ENCODE results near the gene INTS1.

INTS1 gene

DNA sequence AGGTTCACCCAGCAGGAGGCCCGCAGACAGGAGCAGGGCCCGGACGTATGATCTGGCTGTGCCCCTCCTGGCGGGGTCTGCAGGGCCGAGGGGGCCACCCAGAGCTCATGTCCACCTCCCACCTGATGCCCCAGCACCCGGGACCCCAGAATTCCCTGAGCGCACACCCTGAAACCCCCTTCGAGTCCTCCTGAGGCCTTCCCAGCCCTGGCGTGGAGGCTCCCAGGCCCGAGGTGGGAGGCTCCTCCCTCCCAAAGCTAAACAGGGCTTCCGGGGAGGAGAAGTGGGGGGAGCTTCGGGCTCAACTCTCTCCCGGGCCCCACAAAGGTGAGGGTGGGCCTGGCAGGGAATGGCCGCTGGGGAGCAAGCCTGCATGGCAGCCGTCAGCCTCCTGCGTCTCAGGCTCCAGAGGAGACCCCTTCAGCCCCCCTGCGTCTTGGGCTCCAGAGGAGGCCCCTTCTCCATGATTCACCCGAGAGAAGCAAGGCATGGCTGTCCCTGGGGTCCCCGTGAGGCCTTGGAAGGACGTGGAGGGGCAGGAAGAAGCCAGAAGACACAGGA is 75.2 kb downstream of the INTS1 start:
- no peak for DNase-seq

DNA sequence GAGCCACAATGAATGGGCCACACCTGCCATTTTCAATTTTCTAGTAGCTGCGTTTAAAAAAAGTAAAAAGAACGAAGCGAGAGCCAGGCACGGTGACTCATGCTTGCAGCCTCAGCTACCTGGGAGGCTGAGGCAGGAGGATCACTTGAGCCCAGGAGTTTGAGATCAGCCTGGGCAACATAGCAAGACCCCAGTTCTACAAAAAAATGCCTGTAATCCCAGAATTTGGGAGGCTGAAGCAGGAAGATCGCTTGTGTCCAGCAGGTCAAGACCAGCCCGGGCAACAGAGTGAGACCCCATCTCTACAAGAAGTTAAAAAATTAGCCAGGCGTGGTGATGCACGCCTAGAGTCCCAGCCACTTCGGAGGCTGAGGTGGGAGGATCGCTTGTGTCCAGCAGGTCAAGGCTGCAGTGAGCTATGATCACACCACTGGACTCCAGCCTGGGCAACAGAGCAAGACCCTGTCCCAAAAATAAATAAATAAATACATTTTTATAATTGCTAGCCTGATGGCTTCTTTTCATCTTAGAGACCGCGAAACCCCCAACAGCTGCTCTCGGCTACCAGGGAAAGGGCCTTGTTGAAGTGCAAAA is 77.0 kb downstream of the INTS1 start:
- no peak for DNase-seq

DNA sequence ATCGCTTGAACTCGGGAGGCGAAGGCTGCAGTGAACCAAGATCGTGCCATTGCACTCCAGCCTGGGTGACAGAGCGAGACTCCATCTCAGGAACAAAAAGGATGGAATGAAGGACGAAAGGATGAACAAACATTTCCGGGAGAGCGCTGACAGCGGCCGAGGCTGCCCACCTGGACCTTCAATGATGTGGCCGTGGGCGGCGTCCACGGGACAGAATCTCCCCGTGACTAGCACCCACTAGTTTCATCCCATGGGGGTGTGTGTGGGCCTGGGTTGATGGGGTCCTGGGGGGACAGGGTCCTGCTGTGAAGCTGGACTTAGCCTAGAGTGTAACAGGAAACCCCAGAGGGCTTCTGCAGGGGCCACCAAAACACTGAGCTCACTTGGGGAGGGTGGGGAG is 77.7 kb downstream of the INTS1 start:
- no peak for DNase-seq

DNA sequence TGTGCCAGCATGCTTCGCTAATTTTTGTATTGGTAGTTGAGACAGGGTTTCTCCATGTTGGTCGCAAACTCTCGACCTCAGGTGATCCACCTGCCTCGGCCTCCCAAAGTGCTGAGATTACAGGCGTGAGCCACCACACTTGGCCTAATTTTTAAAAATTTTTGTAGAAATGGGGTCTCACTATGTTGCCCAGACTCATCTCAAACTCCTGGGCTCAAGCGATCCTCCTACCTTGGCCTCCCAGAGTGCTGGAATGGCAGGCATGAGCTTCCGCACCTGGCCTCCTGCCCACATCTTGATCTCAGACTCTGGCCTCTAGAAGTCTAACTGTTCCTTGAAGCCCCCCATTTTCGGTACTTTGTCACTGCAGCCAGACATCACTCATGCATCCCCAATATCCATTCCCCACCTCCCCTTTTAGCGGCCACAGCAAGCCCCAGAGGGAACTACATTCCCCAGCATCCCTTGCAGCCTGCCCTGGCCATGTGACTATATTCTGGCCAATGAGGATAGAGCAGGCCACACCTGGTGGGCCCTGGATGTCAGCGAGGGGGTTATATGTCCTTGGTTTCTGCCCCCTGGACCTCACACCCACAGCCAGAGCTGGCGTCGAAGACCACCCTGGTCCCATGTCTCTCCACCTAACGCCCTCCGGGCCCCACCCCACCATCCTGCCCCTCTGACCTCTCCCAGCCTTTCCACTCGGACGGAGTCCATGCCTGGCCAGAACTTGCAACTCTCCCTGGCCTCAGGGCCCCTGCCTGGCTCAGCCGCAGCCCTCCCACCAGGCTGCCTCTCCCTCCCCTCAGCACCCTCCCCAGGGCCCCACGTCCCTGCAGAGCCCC is 78.7 kb downstream of the INTS1 start:
- DNase-seq, result no peak

DNA sequence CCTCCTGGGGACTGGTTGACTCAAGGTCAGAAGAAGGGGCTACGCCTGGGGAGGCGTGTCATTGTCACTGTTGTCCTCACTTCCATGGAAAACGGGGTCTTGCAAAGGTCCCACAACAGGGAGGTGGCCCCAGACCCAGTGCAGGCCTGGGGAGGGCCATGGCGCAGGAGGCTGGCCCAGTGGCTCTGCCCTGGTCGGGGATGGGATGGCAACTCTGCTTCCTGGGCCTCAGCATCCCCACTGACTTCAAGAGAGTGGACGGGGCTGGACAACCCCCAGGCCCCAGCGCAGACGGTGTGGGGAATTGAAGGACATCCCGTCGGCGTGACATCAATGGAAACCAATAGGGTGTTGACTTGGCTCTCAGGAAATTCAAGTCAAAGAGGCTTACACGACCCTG is 80.1 kb downstream of the INTS1 start:
- no peak for DNase-seq

DNA sequence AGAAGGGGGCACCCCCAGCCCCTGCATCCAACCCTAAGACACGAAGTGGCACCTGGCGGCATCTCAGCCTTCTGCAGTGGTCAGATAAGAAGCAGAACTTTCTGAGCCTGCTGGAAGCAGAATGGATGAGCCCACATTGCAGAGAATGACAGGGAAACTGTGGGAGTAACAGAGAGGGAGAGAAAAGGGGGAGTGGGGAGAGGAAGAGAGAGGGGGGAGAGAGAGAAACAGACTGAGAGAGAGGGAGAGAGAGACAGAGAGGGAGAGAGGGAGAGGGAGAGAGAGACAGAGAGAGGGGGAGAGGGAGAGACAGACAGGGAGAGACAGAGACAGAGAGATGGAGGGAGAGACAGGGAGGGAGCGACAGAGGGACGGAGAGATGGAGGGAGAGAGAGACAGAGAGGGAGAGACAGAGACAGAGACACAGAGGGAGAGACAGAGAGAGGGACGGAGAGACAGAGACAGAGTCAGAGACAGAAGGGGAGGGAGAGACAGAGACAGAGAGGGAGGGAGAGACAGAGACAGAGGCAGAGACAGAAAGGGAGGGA is 80.9 kb downstream of the INTS1 start:
- DNase-seq, result no peak

DNA sequence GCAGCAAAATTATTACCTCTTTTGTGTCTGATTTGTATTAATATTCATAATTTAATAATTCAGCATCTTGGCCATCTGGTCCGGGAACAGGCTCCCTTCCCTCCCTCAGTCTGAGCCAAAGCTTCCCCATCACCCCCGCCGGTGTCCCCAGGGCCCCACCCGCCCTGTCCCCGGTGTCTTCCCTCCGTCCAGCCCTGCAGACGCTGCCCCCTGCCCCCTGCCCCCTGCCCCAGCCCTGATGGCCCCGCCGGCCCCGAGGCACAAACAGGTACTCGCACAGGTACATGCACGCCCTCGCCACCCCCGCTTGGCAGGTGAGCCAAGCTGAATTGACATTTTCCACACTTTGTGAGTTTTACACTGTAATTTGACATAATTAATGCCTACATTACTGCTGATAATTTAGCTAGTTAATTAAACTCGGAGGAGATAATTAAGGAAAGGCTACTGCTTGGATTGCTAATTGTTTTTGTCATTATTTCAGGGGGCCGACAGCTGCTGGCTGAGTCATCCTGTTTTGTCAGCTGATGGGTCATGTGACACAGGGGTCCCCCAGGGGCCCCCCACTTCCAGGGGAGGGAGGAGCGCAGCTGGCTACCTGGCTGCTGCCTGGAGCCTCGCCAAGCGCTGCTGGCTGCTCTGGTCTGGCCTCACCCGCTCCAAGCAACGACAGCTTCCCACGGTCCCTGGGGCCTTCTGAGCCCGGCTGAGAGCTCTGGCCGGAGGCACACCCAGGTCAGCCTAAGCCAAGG is 81.5 kb downstream of the INTS1 start:
- DNase-seq, result no peak

DNA sequence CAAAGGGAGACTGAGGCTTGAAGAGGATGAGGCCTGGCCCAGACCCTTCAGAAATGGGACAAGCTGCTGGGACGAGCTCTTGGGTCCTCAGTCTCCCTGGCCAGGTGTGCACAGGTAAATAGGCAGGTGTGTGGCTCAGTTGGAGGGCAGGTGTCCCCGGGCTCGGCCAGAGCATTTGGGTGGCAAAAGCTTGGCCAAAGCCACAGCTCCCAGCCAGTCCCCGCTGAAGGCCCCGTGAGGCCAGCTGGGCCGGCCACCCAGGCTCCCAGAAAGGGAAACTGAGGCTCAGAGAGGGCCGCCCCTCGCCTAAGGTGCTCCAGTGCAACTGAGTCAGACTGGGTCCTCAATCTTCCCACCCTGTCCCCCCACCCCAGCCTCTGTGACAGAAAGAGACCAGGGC is 82.2 kb downstream of the INTS1 start:
- no peak for DNase-seq

DNA sequence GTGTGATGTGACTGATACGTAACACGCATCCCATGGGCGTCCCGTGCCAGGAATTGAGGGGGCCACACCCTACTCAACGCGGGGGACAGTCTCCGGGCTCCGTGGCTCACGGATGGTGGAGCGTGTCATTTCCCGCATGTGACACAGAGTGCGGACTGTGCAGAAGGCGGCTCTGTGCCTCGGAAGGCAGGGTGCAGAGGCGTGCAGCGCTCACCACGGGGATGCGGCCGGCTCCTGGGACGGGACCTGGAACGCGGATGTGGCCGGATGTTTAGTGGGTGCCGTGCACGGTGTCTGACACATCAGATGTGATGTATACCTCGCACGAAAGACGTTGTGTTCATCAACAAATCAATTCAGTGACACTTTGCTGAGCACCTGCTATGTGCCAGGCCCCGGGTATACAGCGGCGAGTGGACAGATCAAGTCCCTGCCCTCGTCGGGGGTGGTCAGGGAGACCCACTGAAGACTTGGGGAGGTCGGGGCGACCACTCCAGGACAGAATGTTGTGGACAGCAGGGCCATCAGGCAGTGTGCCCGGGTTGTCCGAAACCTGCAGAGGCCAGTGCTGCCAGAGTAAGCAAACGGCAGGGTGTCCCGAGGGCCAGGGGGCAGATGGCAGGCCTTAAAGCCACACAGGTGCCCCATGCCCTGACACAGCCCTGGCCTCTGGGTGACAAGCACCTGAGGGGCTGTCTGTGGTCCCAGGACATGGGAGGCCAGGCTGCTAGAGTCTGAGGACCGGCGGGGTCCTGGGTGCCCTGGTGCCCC is 83.0 kb downstream of the INTS1 start:
- DNase-seq, result no peak
